ENCODE measurements around the gene STAT6. TPM values are rescaled to one million over a fixed set of nuclear protein-coding genes. Genes with fewer than 3 reads are reported as not detected.

STAT6 gene
- total and polyA plus RNA-seq, 2 of the 8 experiments (the other 6 are each of a cell fraction or from before 2014, with no cell fraction given), result 32.9 to 38.7 TPM

GRCh38 chr12:57046947-57047890 lies 63.9 kb downstream of the STAT6 start:
- H3K56ac ChIP-seq (replicated peaks; ENCODE audit: insufficient read length, low read depth, low read length), result no peak overlapping the region
- no peak overlapping the region for H3K27ac ChIP-seq (ENCODE audit: low read depth, low read length)
- no peak overlapping the region for H3K4ac ChIP-seq (replicated peaks; ENCODE audit: insufficient read length, low read depth, low read length)
- H4K91ac ChIP-seq (replicated peaks; ENCODE audit: insufficient read length, low read length), result no peak overlapping the region
- H3K18ac ChIP-seq (ENCODE audit: extremely low read depth, low read length), result no peak overlapping the region
- no peak for FAIRE-seq
- no peaks in the 10 kb centered on the region for H3K4me1 ChIP-seq (replicated peaks in 1 of 4; ENCODE audit: control insufficient read depth in 3 of 4, insufficient read depth in 4 of 4, low read length in 3 of 4)
- H2BK12ac ChIP-seq (ENCODE audit: low read depth, low read length), result no peak overlapping the region
- H3K27me3 ChIP-seq (replicated peaks in 1 of 4; ENCODE audit: control insufficient read depth in 3 of 4, extremely low read depth in 1 of 4, insufficient read depth in 3 of 4, low read length in 3 of 4), result no peaks in the 10 kb centered on the region
- no peak overlapping the region; the same call in 1 of the 2 replicates for H4K8ac ChIP-seq (ENCODE audit: extremely low read depth, insufficient read depth, low read length)
- no peak overlapping the region for H3K14ac ChIP-seq (ENCODE audit: insufficient read length)
- no peak overlapping the region for H2BK20ac ChIP-seq (ENCODE audit: low read length)
- CTCF ChIA-PET (ENCODE audit: partially characterized antibody), result interaction anchor here (0.6 to 7.5 kb wide), 11 partner anchors 9 to 536 kb away, joined by 3 to 77 read pairs (median 4); partner anchors contain the start of gene STAT6
- no peak overlapping the region for H3K4me3 ChIP-seq (ENCODE audit: extremely low read depth in 1 of 4, insufficient read depth in 2 of 4, low read depth in 3 of 4, low read length in 4 of 4)
- H2BK15ac ChIP-seq (ENCODE audit: low read length), result no peak overlapping the region
- no peak overlapping the region for H3K23ac ChIP-seq (ENCODE audit: insufficient read length)
- no peak for DNase-seq (ENCODE audit: low read depth in 1 of 2, low spot score in 2 of 2)
- no peak overlapping the region for H2AK5ac ChIP-seq (ENCODE audit: low read depth, low read length)
- H3K79me2 ChIP-seq (ENCODE audit: control insufficient read depth in 1 of 2, insufficient read depth in 2 of 2, low read length in 2 of 2), result no peaks in the 10 kb centered on the region
- no peaks in the 10 kb centered on the region for H4K20me1 ChIP-seq (replicated peaks in 1 of 2; ENCODE audit: control insufficient read depth in 1 of 2, insufficient read depth in 2 of 2, low read length in 2 of 2)
- H2AFZ ChIP-seq (ENCODE audit: low read length), result no peak overlapping the region
- H2BK5ac ChIP-seq (ENCODE audit: low read depth, low read length), result no peak overlapping the region
- WGBS, 2 experiments (ENCODE audit: extremely low coverage in 1 of 2, insufficient coverage in 1 of 2, insufficient read length in 1 of 2, insufficient replicate concordance in 2 of 2, low coverage in 1 of 2, low lambda C conversion rate in 2 of 2, missing lambda C conversion rate in 1 of 2), result 91% methylated on average over 10 of the region's 10 CpGs; no CpG with 5 or more reads in 1 of the 2 experiments
- H3K79me1 ChIP-seq (ENCODE audit: low read depth, low read length), result no peaks in the 10 kb centered on the region
- no peaks in the 10 kb centered on the region for H3K36me3 ChIP-seq (ENCODE audit: control insufficient read depth in 2 of 4, insufficient read depth in 4 of 4, low read length in 3 of 4)
- no peak overlapping the region for H4K5ac ChIP-seq (ENCODE audit: insufficient read length, low read depth, low read length)
- H3K23me2 ChIP-seq (ENCODE audit: low read depth, low read length), result no peaks in the 10 kb centered on the region
- H2BK120ac ChIP-seq (replicated peaks; ENCODE audit: low read depth, low read length), result no peak overlapping the region
- POLR2A ChIA-PET (ENCODE audit: partially characterized antibody), result interaction anchor here (1.0 to 3.5 kb wide), 4 partner anchors 10 to 83 kb away, joined by 3 to 11 read pairs (median 4); no protein-coding TSS in a partner anchor
- no peak for TF ChIP-seq YY1 (IDR thresholded peaks at IDR 0.05; ENCODE audit: low read depth, low read length)
- no peak for TF ChIP-seq EGR1 (IDR thresholded peaks at IDR 0.05; ENCODE audit: borderline replicate concordance, low read depth, low read length)
- TF ChIP-seq BRCA1 (IDR thresholded peaks at IDR 0.05; ENCODE audit: low read depth, low read length), result no peak
- TF ChIP-seq GTF2F1 (IDR thresholded peaks at IDR 0.05; ENCODE audit: borderline replicate concordance, low read depth, low read length), result no peak
- TF ChIP-seq, protein P1, sequence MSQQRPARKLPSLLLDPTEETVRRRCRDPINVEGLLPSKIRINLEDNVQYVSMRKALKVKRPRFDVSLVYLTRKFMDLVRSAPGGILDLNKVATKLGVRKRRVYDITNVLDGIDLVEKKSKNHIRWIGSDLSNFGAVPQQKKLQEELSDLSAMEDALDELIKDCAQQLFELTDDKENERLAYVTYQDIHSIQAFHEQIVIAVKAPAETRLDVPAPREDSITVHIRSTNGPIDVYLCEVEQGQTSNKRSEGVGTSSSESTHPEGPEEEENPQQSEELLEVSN (IDR thresholded peaks at IDR 0.05), result no peak
- TF ChIP-seq CREB1 (IDR thresholded peaks at IDR 0.05), result no peak
- no peak for TF ChIP-seq MAX (IDR thresholded peaks at IDR 0.05)
- TF ChIP-seq RXRA (IDR thresholded peaks at IDR 0.05; ENCODE audit: insufficient read depth, low read depth, low read length), result no peak
- TF ChIP-seq CEBPB (IDR thresholded peaks at IDR 0.05; ENCODE audit: low read depth, low read length), result no peak
- TF ChIP-seq EP300 (IDR thresholded peaks at IDR 0.05; ENCODE audit: borderline replicate concordance in 1 of 2, low read depth in 2 of 2, low read length in 2 of 2), result no peak
- no peak for TF ChIP-seq CBX8 (IDR thresholded peaks at IDR 0.05; ENCODE audit: borderline replicate concordance, low read depth, low read length)
- no peak overlapping the region for H3K9ac ChIP-seq (replicated peaks in 1 of 4; ENCODE audit: extremely low read depth in 1 of 4, low read depth in 3 of 4, low read length in 3 of 4)
- no peak overlapping the region for H3K4me2 ChIP-seq (ENCODE audit: insufficient read depth in 1 of 2, low read depth in 2 of 2, low read length in 2 of 2)
- H3K9me3 ChIP-seq (ENCODE audit: insufficient read depth in 2 of 2, low read depth in 1 of 2, low read length in 1 of 2), result no peaks in the 10 kb centered on the region

Measured in H1 (cell line).